Large intestine (tissue), 3 donors: ENCODE measurements around the gene CEND1. TPM values are rescaled to one million over a fixed set of nuclear protein-coding genes. Genes with fewer than 3 reads are reported as not detected.
A peak's percentile ranks its signal among the peaks of the same experiment; 100 is the strongest.

Source experiments
- DNase-seq, 2 donors: peaks; one replicate each; pipeline versions ENCODE4 v3.0.0 to v3.0.0-alpha.2; 2013
- H3K27ac ChIP-seq: one replicate; pipeline ENCODE4 v1.5.1; 2013; ENCODE audit warnings: low read length
- H3K27me3 ChIP-seq: 2 replicates; pipeline ENCODE4 v1.6.1; 2013; ENCODE audit warnings: low read length; ENCODE audit not compliant: control insufficient read depth, insufficient read depth
- H3K36me3 ChIP-seq: 2 replicates; pipeline ENCODE4 v1.6.1; 2013; ENCODE audit warnings: low read length; ENCODE audit not compliant: control insufficient read depth, insufficient read depth
- H3K4me1 ChIP-seq: one replicate; pipeline ENCODE4 v1.6.1; 2013; ENCODE audit warnings: low read length; ENCODE audit not compliant: control insufficient read depth, insufficient read depth
- H3K4me3 ChIP-seq: one replicate; pipeline ENCODE4 v1.5.1; 2013; ENCODE audit warnings: low read length
- H3K9me3 ChIP-seq: one replicate; pipeline ENCODE4 v1.6.1; 2013; ENCODE audit warnings: mild to moderate bottlenecking, low read depth, low read length, moderate library complexity; ENCODE audit not compliant: control insufficient read depth
- WGBS: methylation state at CpG from one replicate; pipeline ENCODE4 v1.1.5; 2013; ENCODE audit warnings: low lambda C conversion rate; ENCODE audit not compliant: insufficient coverage; 5-methylcytosine and 5-hydroxymethylcytosine counted together
- polyA plus RNA-seq: library from polyadenylated mRNA; unstranded; fragments of 120-200 nt; gene quantifications from one replicate; pipeline ENCODE4 v1.2.1, GENCODE V29; 2013

Gene CEND1
- polyA plus RNA-seq, 1 donor = 2.0 TPM

GRCh38 chr11:793556-793955 is 3.7 kb upstream of the CEND1 start:
- Histone ChIP-seq H3K27ac (no peak overlapping the region), H3K36me3 (peaks cover 16% of the 10 kb centered on the region), H3K9me3 (no peaks in the 10 kb centered on the region), H3K4me3 (no peak overlapping the region), H3K27me3 (peaks cover 14% of the 10 kb centered on the region), H3K4me1 (peaks cover 30% of the 10 kb centered on the region)
- DNase-seq = no peak
- no CpG with 5 or more reads among the region's 7 CpGs for WGBS

GRCh38 chr11:792873-793272 is 3.0 kb upstream of the CEND1 start:
- H3K4me1 ChIP-seq = peaks cover 27% of the 10 kb centered on the region
- no peak for DNase-seq
- WGBS = no CpG with 5 or more reads among the region's 13 CpGs

GRCh38 chr11:792535-792821 is 2.6 kb upstream of the CEND1 start:
- no peak overlapping the region for H3K27ac ChIP-seq
- no peak for DNase-seq
- peaks cover 16% of the 10 kb centered on the region for H3K36me3 ChIP-seq
- H3K4me1 ChIP-seq = peaks cover 27% of the 10 kb centered on the region
- no CpG with 5 or more reads among the region's 15 CpGs for WGBS
- peaks cover 15% of the 10 kb centered on the region for H3K27me3 ChIP-seq
- no peaks in the 10 kb centered on the region for H3K9me3 ChIP-seq
- no peak overlapping the region for H3K4me3 ChIP-seq

More at GRCh38 chr11:792873-793272, 3.0 kb upstream of the CEND1 start:
- Histone ChIP-seq H3K9me3 (no peaks in the 10 kb centered on the region), H3K27ac (no peak overlapping the region), H3K27me3 (peaks cover 15% of the 10 kb centered on the region), H3K36me3 (peaks cover 16% of the 10 kb centered on the region), H3K4me3 (no peak overlapping the region)

GRCh38 chr11:791658-792534 is 2.0 kb upstream of the CEND1 start:
- Histone ChIP-seq H3K4me1 (peaks cover 24% of the 10 kb centered on the region), H3K4me3 (no peak overlapping the region), H3K9me3 (no peaks in the 10 kb centered on the region), H3K27ac (no peak overlapping the region), H3K27me3 (peaks cover 15% of the 10 kb centered on the region), H3K36me3 (peaks cover 16% of the 10 kb centered on the region)
- no CpG with 5 or more reads among the region's 49 CpGs for WGBS
- DNase-seq = no peak

GRCh38 chr11:790721-791564 is 1.1 kb upstream of the CEND1 start:
- DNase-seq = no peak
- H3K27ac ChIP-seq = no peak overlapping the region
- no peaks in the 10 kb centered on the region for H3K9me3 ChIP-seq
- peaks cover 16% of the 10 kb centered on the region for H3K36me3 ChIP-seq
- peaks cover 16% of the 10 kb centered on the region for H3K4me1 ChIP-seq
- WGBS = no CpG with 5 or more reads among the region's 18 CpGs
- H3K27me3 ChIP-seq = peaks cover 15% of the 10 kb centered on the region
- H3K4me3 ChIP-seq = no peak overlapping the region

GRCh38 chr11:788953-789940 is 643 bp downstream of the CEND1 start:
- no CpG with 5 or more reads among the region's 31 CpGs for WGBS
- Histone ChIP-seq H3K4me1 (no peaks in the 10 kb centered on the region), H3K36me3 (peaks cover 12% of the 10 kb centered on the region), H3K4me3 (peak overlapping the region; percentile 16), H3K27me3 (peaks cover 15% of the 10 kb centered on the region), H3K27ac (no peak overlapping the region), H3K9me3 (no peaks in the 10 kb centered on the region)
- no peak for DNase-seq

- WGBS = no CpG with 5 or more reads among the region's 28 CpGs
- DNase-seq = no peak
These were observed 1.8 kb downstream of the CEND1 start for GRCh38 chr11:788009-788640.

GRCh38 chr11:787084-787675 is 2.7 kb downstream of the CEND1 start:
- peaks cover 2% of the 10 kb centered on the region for H3K36me3 ChIP-seq
- no peak overlapping the region for H3K4me3 ChIP-seq
- DNase-seq = no peak
- WGBS = no CpG with 5 or more reads among the region's 24 CpGs
- H3K9me3 ChIP-seq = no peaks in the 10 kb centered on the region
- peaks cover 15% of the 10 kb centered on the region for H3K27me3 ChIP-seq
- no peak overlapping the region for H3K27ac ChIP-seq
- peaks cover 11% of the 10 kb centered on the region for H3K4me1 ChIP-seq

More at GRCh38 chr11:788009-788640, 1.8 kb downstream of the CEND1 start:
- Histone ChIP-seq H3K4me1 (peaks cover 5% of the 10 kb centered on the region), H3K27me3 (peaks cover 15% of the 10 kb centered on the region), H3K9me3 (no peaks in the 10 kb centered on the region), H3K36me3 (peaks cover 3% of the 10 kb centered on the region), H3K4me3 (no peak overlapping the region), H3K27ac (no peak overlapping the region)

- H3K4me3 ChIP-seq = no peak overlapping the region
- peaks cover 11% of the 10 kb centered on the region for H3K4me1 ChIP-seq
- no CpG with 5 or more reads among the region's 24 CpGs for WGBS
- H3K9me3 ChIP-seq = no peaks in the 10 kb centered on the region
- H3K36me3 ChIP-seq = no peaks in the 10 kb centered on the region
- DNase-seq = no peak
- peaks cover 15% of the 10 kb centered on the region for H3K27me3 ChIP-seq
- H3K27ac ChIP-seq = no peak overlapping the region
These were observed 3.4 kb downstream of the CEND1 start for GRCh38 chr11:786235-787083.
